COLO668 (cell line): ENCODE data around the gene MMP2.

Experiments
- DNase-seq: peaks from one replicate; lab custom pipeline; 2025; ENCODE audit not compliant: unreplicated experiment; lab: John Stamatoyannopoulos, UW

MMP2 gene

DNA sequence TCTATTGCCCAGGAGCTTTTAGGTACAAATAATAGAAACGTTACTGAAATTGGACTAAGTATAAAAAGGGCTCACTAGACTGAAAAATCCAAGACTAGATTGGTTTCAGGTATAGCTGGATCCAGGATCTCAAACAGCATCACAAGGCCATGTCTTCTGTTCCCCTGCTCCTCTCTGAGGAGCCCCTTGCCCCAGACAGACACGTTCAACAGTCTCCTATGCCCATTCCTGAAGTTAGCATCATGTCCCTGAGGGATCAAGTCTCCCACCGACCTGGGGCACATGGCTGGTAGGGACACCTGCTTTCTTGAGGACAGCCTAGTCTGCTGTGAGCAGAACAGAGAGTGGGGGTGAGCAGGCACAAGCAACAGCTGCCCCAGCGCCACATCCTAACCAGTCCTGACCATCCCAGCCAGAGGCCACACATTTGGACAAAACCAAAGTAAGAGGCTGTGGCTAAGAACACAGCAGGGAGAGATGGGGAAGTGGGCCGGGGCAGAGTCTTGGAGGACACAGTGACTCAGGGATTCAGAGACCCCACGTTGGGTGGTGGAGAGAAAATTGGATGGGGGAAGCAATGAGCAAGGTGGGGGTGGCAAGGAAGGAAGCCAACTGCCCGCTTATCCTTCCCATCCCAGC, 10.5 kb upstream of the MMP2 start:
- no peak for DNase-seq

GRCh38 chr16:55469821-55470532, 9.0 kb upstream of the MMP2 start:
- no peak for DNase-seq

- DNase-seq = no peak
Observed at GRCh38 chr16:55470533-55471371, 8.2 kb upstream of the MMP2 start.

DNA sequence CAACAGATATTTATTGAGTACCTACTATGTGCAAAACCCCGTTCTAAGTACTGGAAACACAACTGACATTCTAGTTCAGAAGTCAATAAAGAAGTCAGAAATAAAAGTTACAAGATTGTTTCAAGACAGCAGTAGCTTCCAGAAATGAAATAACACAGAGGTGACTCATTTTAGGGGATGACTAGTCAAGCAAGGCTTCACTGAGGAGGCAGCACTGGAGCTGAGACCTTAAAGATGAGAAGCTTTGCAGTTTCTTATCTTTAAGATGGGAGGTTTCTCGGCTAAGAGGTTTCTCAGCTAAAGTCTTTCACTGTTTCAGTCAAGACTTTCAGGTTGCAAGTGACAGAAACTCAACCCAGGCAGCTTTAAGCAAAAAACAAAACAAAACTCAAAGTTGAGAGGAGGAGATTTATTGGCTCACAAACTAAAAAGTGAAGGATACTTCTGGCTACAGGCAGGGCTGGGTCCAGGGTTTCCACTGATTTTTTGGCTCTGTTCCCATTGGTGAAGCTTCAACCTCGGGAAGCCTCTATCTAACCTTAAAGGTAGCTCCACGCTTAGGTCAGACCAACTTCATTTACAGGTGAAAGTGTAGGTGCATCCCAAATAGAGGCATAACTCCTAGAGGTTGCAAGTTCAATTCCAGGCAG, 7.4 kb upstream of the MMP2 start:
- no peak for DNase-seq

DNA sequence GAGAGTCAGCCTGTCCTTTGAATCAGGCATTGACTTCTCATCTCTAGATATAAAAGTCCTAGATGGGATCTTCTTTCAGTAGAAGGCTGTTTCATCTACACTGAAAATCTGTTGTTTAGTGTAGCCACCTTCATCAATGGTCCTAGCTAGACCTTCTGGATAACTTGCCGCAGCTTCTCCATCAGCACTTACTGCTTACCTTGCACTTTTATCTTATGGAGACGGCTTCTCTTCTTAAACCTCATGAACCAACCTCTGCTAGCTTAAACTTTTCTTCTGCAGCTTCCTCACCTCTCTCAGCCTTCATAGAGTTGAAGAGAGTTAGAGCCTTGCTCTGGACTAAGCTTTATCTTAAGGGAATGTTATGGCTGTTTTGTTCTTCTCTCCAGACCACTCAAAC, 5.4 kb upstream of the MMP2 start:
- DNase-seq = no peak

DNA sequence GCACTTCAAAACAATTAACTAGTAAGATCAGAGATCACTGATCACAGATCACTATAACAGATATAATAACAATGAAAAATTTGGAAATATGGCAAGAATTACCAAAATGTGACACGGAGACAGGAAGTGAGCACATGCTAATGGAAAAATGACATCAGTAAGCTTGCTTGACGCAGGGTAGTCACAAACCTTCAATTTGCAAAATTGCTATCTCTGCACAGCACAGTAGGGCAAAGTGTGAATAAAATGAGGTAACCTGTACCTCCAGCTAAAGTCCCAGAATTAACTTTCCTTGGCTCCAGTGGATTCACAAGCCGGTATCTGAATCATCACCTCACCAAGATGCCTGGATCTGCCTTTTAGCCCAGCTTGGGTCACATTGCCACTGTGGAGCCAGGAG, 4.2 kb upstream of the MMP2 start:
- no peak for DNase-seq

GRCh38 chr16:55475919-55476318, 3.1 kb upstream of the MMP2 start:
- DNase-seq = no peak

- no peak for DNase-seq
Observed at GRCh38 chr16:55476625-55477533, 2.1 kb upstream of the MMP2 start.

GRCh38 chr16:55477736-55478135, 1.3 kb upstream of the MMP2 start:
- no peak for DNase-seq

DNA sequence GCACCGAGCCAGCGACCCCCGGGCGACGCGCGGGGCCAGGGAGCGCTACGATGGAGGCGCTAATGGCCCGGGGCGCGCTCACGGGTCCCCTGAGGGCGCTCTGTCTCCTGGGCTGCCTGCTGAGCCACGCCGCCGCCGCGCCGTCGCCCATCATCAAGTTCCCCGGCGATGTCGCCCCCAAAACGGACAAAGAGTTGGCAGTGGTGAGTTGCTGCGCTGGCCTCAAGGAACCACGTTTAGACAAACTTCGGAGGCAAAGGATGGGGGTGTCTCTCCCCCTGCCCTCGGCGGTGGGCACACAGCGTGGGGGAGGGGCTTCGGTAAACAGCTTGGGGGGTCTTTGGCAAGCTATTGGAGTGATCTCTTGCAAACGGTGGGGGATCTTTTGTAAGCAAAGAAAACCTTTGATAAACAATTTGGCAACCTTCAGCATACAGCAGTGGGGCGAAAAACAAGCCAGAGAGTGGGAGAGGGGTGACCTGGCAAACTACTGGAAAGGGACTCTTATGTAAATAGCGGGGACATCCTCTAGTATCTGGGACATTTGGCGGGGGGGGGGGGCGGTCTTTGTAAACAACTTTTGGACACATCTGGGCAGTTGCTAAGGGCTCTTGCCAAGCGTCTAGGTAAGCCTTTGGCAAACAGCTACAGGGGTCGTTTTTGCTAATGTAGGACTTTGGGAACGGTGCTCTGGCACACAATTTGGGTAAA, 587 bp downstream of the MMP2 start:
- no peak for DNase-seq

GRCh38 chr16:55480228-55480655, 1.2 kb downstream of the MMP2 start:
- no peak for DNase-seq

GRCh38 chr16:55481023-55481422, 2.0 kb downstream of the MMP2 start:
- no peak for DNase-seq

GRCh38 chr16:55482056-55482455, 3.1 kb downstream of the MMP2 start:
- DNase-seq = no peak

DNA sequence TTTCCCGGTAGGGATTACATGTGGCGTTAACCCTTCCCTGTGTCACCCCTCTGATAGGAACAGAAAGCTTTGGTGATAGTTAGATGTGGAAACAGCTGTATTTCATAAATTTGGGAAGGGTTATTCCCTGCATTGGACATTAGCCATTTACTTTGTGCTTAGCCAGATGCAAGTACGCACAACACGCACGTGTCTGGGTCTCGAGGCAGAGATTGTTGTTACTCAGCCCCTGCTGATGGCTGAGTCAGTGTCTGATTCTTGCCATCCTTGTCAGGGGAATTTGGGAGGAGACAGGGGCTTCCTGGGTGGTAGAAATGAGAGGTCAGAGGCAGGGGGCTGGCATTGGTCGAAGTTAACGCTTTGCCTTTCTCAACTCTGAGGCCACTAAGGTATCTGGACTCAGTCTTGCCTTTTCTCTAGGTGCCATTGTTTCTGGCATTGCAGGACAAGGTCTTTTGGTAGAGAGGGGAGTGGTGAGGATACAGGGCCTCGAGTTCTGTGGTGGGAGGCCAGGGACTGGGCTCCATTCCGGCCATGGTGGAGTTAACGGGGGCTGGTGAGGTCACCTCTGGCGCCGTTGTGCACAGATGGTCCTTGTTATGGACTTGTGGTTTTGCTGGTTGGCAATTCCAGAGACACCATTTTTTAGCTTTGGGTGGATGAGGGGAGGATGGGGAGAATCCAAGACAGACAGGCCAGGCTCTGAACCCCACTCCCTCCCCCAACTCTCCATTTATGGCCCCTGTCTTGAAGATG, 8.2 kb downstream of the MMP2 start:
- no peak for DNase-seq

- DNase-seq = no peak
Observed at GRCh38 chr16:55488306-55488705, 9.3 kb downstream of the MMP2 start.

DNA sequence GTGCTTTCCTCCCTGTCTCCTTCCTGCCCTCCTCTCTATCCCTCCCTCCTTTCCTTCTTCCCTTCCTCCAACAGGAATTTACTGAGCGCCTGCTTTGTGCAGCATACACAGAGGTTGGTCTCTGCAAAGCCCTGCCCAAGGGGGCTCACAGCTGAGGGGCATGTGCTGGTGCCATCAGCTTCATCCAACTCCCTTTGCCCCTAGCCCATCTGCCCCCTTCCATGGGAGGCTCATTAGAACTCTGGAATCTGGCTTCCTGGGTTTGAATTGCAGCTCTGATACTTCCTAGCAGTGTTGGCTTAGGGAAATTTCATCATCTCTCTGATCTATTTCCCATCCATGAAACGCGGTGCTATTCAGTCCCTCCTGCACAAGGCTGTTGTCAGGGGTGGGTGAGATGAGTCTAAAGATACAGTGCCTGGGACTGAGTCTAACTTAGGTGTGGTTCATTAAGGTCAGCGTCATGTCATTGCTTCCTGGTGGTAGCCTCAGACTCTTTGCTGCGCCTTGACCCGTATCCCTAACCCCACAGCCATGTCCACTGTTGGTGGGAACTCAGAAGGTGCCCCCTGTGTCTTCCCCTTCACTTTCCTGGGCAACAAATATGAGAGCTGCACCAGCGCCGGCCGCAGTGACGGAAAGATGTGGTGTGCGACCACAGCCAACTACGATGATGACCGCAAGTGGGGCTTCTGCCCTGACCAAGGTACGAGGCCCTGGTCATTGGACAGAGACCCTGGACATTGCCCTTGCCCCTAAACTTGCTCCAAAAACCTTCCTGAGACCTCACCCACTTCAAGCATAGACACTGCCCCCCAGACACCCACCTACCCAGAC, 10.3 kb downstream of the MMP2 start:
- no peak for DNase-seq

GRCh38 chr16:55489956-55490265, 10.9 kb downstream of the MMP2 start:
- no peak for DNase-seq

DNA sequence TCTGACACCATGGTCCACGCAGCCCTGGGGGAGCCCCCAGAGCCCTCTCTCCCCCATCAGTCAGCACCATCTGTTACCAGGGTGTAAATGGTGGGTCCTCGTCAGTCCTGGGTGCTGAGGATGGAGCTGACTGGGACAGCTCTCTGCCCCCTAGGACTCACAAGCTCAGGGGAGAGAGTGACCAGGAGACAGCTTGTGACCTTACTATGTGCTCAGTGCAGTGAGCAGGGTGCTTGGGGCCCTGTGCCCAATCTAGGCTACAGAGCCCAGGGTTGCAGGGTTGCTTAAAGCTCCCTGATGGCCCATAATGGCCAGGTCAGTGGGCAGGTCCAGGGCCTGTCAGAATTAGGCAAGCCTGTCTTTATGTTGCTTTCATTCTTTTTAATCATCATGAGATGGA, 11.3 kb downstream of the MMP2 start:
- no peak for DNase-seq
